GM18520 (cell line): ENCODE data around the gene DSTYK.

Experiments
- ATAC-seq: cut with Tn5 transposase; IDR thresholded peaks from one replicate; pipeline ENCODE4 v1.9.1; 2021; ENCODE audit not compliant: unreplicated experiment

Gene DSTYK

DNA sequence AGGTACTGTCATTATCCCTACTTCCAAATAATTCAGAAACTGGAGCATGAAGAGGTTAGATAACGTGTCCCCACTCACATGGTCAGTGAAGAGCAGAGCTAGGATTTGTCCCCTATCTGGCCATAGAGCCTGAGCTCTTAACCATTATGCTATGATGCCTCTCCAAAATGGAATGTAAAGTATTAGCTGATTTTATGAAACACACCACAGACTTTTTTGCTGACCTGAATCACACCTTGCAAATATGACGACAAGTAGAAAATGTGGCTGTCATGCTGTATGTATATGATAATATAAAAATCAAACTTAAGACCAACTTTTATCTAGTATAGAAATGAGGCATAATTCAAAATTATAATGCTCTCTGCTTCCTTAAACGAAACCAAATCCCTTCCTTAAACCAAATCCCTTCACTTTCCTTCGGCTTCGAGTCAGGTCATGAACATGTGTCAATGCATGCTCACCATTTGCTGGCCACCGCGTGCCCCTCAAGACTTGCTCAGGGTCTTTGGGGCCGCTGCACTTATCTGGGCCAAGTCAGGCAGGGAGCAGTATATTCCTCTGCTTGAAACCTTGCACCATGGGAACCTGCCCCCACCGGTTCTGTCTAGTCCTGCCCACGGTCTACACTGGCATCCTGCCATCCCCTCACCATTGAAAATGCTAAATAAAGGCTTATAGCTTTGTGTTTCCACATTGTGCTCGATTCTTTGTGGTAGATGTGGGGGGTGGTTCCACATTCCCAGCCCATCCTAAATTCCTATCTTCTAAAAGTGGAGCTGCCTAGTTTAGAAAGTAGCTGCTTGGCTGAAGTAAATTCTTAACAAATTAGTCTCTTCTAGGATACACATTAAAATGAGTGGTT, 14.6 kb upstream of the DSTYK start:
- ATAC-seq = no peak

- ATAC-seq = no peak
Observed at GRCh38 chr1:205224736-205225135, 13.2 kb upstream of the DSTYK start.

DNA sequence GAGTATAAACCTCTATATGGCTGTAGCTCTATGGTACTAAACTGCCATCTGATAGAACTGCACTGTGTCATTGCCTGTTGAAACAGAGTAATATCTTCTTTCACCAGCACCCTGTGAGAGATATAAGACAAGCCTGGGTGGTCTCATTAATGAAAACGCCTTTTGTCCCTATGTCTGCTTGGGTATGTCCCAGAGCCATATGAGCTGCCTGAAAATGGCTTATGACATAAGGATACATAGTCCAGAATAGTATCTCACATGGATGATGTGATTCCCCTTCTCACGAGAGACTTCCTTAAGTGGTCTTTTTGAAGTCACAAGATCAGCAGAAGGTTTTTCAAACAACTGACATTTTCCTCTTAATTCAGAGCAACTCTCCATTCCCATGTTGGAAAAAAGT, 8.9 kb upstream of the DSTYK start:
- ATAC-seq = no peak

- ATAC-seq = no peak
Observed at GRCh38 chr1:205217418-205217817, 5.9 kb upstream of the DSTYK start.

- ATAC-seq = no peak
Observed at GRCh38 chr1:205216588-205216987, 5.1 kb upstream of the DSTYK start.

DNA sequence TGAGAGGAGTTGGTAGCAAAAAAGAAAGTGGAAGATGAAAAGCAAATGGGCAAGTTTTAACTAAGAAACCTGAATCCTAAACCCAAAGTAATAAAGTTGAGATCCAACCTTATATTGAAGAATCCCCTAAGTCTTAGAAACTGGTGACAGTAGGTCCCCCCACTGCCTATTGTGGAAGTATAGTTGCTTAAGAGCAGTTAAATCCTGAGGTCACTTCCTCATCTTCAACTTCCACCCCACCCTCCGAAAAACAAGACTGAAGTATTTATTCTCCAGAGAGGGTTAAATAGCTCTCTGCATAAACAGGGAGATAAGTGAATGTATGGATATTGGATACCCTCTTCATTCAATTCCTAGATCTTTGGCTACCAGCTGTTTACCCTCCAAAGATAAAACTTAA, 3.3 kb upstream of the DSTYK start:
- ATAC-seq = no peak

DNA sequence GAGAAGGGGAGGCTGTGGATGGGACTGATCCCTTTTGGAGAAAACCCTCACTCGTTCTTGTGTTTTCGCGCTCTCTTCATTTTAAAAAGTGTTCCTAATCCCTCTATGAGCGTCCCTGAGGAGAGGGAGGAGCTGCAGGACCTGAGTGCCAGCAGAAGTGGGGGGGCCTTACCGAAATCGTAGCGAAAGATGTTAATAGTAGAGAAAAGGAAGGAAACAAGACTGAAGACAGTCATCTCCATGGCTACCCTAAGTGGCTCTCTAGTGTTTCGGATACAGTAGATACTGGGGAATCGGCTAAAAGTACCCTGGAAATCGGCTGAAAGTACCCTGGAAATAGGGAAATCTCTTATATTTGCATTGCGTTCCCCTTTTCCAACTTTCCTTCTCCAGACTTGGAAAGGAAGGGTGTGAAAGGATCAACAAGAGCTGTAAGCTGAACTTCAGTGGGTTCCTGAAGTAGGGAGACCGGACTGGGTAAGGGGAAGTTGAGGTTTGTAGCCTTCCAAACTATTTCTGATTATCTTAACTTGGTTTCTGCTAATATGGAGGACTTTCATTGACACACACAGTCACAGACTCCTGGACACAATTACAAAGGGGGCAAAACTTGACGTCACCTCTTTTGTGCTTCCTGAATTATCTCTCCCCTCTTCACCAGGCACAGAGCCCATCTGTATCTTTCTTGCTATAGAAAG, 486 bp upstream of the DSTYK start:
- peak; percentile 15 for ATAC-seq

DNA sequence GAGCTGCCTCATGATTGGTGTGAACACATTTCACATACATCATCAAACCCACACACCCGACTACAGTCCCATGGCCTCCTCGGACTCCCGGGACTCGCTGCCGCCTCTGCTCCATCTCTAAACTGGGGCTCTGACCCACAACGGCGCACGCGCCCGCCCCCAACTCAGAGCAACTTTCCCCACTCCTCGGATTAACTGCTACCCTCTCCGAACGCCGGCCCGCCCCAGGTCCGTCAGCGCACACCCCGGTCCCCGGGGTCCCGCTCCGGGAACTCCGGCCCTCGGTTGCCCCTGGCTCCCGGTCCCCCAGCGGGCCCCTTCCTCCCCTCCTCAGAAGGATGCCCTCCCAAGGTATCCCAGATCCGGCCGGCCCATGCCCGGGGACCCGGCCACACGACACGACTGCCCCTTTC, 740 bp downstream of the DSTYK start:
- no peak for ATAC-seq

DNA sequence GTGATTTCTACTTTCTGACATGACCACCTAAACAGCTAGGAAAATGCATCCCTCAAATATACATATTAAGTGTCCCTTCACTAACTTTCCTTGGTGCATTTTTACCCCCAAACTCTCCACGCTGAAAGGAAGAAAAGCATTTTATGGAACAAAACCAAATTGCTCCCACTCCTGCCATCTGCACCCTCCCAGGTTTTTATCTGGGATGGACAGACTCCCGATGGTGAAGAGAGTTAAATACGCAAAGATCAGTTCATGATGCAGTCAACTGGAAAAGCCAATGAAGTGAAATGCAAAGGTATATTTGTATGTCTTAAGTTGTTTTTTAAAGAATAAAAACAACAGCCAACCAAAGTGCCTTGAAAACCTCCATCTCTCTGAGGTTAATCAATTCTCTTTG, 2.7 kb downstream of the DSTYK start:
- no peak for ATAC-seq

DNA sequence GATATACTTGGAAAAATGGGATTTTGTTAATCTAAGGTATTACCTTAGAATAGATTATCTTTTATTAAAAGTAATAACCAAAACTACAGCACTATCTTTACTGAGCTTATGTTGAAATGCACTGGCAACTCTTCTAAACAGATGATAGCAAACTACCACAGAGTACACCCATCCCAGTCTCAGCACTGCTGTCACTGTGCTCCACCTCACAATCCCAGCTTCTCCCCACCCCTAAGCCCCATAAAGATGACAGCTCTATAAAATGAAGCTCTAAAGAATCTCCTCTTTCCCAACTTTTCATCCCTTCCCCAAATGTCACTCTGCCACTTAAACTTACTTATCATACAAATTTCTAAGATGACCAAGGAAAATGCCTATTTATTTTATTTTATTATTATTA, 6.4 kb downstream of the DSTYK start:
- ATAC-seq = no peak

DNA sequence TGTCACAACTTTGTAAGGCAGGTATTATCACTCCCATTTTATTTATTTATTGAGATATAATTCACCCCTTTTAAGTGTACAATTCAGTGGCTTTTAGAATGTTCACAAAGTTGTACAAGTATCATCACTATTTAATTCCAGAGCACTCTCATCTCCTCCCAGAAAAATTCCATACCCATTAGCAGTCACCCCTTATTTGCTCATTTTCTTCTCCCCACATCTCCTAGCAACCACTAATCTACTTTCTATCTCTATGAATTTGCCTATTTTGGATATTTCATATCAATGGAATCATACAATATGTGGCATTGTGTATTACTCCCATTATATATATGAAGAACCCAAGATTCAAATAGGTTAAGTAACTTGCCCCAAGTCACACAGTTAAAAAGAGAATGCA, 7.0 kb downstream of the DSTYK start:
- no peak for ATAC-seq

DNA sequence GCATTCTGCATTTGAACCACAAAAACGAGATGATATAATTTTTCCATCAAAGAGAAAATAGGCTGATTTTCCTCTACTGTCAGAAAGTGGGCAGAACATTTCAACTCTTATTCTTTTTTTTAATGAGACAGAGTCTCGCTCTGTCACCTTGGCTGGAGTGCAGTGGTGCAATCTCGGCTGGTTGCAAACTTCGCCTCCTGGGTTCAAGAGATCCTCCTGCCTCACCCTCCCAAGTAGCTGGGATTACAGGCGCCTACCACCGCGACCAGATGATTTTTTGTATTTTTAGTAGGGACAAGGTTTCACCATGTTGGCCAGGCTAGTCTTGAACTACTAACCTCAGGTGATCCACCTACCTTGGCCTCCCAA, 11.6 kb downstream of the DSTYK start:
- no peak for ATAC-seq

GRCh38 chr1:205199090-205199930, 12.2 kb downstream of the DSTYK start:
- ATAC-seq = no peak

- ATAC-seq = no peak
Observed at GRCh38 chr1:205192287-205192686, 19.2 kb downstream of the DSTYK start.

- ATAC-seq = no peak
Observed at GRCh38 chr1:205191622-205192021, 19.9 kb downstream of the DSTYK start.

DNA sequence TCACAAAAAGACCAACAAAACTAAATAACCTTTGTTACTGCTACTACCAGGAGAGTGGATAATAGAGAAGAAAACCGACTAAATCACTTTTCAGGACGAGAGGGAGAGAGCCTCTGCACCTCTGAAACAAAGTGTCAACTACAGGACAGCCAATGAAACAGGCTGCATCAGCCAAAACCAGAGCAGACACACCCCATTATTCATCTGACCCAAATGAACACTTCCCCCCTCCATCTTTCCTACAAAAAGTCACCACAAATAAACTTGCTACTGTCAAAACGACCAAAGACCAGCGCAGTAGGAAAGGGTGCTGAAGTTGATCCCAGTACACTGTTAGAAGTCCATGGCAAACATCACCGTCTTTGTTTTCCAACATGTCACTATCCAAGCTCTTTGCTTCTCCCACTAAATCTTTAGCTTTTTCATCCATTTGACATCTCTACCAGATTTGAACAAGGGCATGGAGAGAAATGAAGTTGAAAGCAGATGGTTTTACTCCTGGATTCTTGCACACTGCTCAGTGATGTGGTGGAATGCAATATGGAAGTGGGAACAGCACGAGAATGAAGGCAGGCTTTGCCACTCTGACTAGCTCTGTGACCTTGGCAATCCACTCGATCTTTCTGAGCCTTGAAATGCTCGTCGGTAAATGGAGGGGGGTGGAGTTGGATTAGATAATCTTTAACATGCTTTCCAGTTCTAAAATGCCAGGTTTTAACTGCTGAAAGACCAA, 20.5 kb downstream of the DSTYK start:
- ATAC-seq = no peak

GRCh38 chr1:205189131-205189530, 22.4 kb downstream of the DSTYK start:
- no peak for ATAC-seq

GRCh38 chr1:205188596-205188995, 22.9 kb downstream of the DSTYK start:
- no peak for ATAC-seq

DNA sequence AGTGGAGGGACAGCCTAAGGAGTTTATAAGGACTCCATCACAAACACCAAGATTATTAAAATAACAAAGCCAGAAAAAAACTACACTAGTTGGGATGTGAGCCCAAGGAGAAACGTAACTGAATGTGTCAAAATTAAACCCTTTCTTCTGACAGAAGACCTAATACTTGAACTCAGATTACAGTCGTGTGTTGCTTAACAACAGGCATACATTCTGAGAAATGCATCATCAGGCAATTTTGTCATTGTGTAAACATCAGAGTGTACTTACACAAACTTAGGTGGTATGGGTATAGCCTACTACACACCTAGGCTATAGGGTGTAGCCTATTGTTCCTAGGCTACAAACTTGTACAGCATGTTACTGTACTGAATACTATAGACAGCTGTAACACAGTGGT, 23.4 kb downstream of the DSTYK start:
- ATAC-seq = no peak

- ATAC-seq = no peak
Observed at GRCh38 chr1:205187420-205187819, 24.1 kb downstream of the DSTYK start.

DNA sequence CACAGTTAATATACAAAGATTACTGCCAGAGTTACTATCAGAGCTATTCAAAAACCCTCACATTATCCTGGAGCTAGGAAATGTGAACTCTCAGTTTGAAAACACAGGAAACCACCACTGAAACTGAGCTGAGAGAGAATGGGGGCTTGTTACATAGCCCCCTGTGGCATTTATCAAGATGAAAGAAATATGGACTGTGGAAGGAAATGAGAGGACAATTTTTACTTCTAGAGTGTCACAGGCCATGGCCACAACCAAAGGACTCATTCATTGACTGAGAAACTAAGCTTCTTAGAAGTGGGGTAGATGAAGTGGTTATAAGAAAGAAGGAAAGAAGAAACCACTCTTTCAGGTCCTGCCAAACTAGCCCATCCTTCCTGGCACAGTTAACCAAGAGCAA, 25.3 kb downstream of the DSTYK start:
- no peak for ATAC-seq
